Right ventricle myocardium inferior (tissue), 1 donor: ENCODE results near the gene MYRIP. TPM values are rescaled to one million over a fixed set of nuclear protein-coding genes. Genes with fewer than 3 reads are reported as not detected.
A peak's percentile ranks its signal among the peaks of the same experiment; 100 is the strongest.
"Not testable (repeated sequence)": the region's sequence is repeated elsewhere in the genome, so short reads cannot be mapped to it uniquely, and the experiment has no call there.

Source experiments
- ATAC-seq: fragments of 200-7000 bp; cut with Tn5 transposase; one replicate; pipeline ENCODE4 v1.9.1; 2020; ENCODE audit warnings: mild to moderate bottlenecking, moderate library complexity
- DNase-seq: peaks from one replicate; pipeline ENCODE4 v3.0.0; 2021; ENCODE audit errors: missing footprints
- intact Hi-C: fragments of 100-400 bp; cut with DNase I; formaldehyde crosslinking; loops from one replicate; pipeline ENCODE4 v1.11.0; 2022
- total RNA-seq: library from RNA; stranded (reverse); fragmentation: NEBNext Ultra II Directional; extraction: Animal tissue kit (Norgen Biotek cat#: 25700); gene quantifications from one replicate; pipeline ENCODE4 v1.2.1, GENCODE V29; 2021
- donor health status: DM: no; HTN: yes; CAD: no; lungs with severe emphysema.

The MYRIP gene
- total RNA-seq, 1 donor from 2014 or later = 2.1 TPM

DNA sequence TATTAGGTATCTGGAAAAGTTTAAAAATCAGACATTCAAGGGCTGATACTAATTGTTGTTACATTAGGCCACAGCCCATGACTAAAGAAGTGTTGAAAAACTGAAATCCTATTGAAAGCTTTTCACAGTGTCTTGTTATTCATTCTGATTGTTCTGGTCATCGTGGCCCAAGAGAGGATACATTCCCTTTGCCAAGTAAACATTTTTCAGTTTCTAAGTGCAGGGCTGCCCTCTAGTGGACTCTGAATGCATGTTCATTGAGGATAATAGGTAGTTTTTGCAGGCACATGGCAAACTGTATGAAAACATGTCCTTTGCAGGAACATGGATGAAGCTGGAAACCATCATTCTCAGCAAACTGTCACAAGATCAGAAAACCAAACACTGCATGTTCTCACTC is 181.1 kb downstream of the MYRIP start:
- intact Hi-C loops = loop anchor here (10.0 kb wide), 1 partner anchor 176 kb away; no protein-coding TSS in a partner anchor
- no peak for DNase-seq
- ATAC-seq = no peak

- ATAC-seq (no peak), DNase-seq (no peak)
- intact Hi-C loops = no loop called here
These were observed 199.4 kb downstream of the MYRIP start for GRCh38 chr3:40008796-40009195.

DNA sequence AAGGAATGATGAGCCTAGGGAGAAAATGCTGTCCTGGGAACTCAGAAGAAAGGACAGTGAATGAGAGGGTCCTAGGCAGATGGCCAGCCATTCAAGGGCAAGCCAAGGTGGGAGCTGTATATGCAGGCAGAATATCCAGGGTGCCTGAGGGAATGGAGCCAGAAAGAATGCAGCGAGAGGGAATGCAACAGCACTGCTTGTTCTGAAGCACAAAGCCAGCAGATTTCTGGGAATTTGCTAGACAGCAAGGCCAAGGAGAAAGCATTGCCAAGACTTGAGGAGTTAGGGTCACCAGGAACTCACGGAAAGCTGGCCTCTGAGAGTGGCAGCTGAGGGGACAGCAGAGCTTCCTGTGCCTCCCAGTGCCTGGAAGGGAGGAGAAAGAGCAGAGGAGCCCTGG is 200.6 kb downstream of the MYRIP start:
- DNase-seq (no peak), ATAC-seq (peak; percentile 58)
- intact Hi-C loops = no loop called here

DNA sequence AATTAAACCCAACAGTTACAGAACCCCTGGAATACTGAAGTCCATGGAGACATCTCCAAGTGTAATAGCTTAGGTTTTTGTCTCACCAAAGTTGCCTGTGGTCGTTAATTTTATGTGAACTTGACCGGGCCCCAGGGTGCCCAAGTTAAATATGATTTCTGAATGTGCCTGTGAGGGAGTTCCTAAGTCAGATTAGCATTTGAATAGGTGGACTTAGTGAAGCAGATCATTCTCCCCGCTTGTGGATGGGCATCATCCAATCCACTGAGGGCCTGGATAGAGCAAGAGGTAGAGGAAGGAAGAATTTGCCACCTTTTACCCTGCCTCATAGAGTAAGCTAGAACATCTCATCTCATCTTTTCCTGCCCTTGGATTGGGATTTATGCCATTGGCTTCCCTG is 203.0 kb downstream of the MYRIP start:
- intact Hi-C loops = no loop called here
- no peak for DNase-seq

DNA sequence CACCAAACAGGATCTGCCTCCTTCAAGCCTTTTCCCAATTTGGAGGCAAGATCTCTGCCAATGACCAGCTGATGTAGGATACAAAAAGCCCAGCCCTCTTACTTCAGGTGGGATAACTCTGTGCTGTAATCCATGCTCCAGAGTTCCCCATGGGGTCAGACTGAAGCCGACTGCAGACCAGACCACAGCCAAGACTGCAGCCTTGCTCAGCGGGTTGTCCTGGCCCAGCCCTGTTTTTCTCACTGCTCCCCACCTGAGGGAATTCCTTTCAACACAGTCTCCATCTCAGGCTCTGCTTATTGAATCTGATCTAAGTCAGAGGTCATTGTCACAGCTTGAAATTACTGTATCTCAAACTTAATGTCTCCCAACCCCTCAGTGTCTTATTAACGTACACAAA is 207.0 kb downstream of the MYRIP start:
- intact Hi-C loops = no loop called here
- no peak for DNase-seq
- no peak for ATAC-seq

More for the DNA sequence above, 203.0 kb downstream of the MYRIP start:
- no peak for ATAC-seq

- ATAC-seq (no peak), DNase-seq (no peak)
- intact Hi-C loops = no loop called here
These were observed 209.0 kb downstream of the MYRIP start for GRCh38 chr3:40018369-40018768.

GRCh38 chr3:40019376-40019775 is 210.0 kb downstream of the MYRIP start:
- intact Hi-C loops = no loop called here
- no peak for ATAC-seq

DNA sequence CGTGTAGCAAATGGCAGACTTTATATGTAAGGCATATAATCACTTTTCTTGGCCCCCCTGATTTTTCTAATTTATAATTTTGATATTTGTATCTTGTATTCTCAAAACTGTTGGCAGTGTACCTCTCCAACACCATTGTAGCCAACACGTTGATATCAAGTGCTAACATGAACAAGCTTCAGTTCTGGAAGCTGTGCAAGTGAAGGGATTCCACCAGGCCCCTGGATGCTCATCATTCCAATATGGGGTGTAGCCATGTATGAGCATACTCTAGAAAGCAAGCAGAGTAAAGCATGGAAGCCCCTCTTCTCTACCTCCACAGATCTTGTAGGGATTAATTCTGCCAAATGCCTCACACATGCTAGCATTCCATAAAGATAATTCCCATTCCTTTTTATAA is 211.3 kb downstream of the MYRIP start:
- DNase-seq (no peak), ATAC-seq (no peak)
- intact Hi-C loops = no loop called here

More at GRCh38 chr3:40019376-40019775, 210.0 kb downstream of the MYRIP start:
- DNase-seq = no peak

DNA sequence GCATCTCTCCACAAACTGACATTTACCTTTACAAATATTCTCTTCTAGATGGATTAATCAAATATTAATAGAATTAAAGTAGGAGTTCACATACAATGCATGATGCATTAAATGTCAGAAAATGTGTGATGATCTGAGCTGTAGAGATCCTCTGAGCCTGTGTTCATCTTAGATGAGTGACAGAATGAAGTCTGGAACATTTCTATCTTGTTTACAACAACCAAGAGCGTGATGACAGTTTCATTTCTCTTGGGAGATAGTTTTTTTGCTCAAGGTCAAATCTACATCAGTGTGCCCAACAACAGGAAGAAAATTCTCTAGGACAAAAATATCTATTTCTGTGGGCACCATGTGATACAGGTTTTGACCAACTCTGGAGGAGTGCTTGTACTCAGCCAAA is 211.9 kb downstream of the MYRIP start:
- no peak for DNase-seq
- intact Hi-C loops = no loop called here
- ATAC-seq = no peak

DNA sequence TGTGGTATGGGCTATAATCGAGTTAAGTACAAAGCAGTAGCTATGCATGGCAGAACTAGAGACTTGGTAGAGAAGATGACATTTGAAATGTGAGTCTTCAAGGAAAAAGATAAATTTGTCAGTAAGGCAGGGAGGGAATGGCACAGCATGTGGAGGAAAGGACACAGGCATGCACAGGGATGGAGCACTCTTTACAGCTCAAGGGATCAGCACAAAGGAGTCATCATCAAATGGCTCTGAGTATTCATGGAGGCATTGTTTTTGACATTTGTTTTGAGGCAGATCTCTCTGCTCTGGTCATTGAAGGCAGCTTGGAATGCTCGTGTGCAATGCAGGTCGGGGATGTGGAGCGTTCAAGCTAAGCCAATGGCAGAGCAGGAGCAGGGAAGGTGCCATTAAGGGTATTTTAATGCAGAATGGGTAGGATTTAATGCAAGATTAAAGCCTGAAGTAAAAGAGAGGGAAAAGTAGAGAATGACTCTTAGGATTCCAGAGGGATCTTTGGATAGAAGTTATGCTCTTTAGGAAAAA is 213.0 kb downstream of the MYRIP start:
- no peak for ATAC-seq
- no peak for DNase-seq
- intact Hi-C loops = no loop called here

- ATAC-seq = no peak
- no peak for DNase-seq
- intact Hi-C loops = no loop called here
These were observed 215.1 kb downstream of the MYRIP start for GRCh38 chr3:40024526-40024925.

DNA sequence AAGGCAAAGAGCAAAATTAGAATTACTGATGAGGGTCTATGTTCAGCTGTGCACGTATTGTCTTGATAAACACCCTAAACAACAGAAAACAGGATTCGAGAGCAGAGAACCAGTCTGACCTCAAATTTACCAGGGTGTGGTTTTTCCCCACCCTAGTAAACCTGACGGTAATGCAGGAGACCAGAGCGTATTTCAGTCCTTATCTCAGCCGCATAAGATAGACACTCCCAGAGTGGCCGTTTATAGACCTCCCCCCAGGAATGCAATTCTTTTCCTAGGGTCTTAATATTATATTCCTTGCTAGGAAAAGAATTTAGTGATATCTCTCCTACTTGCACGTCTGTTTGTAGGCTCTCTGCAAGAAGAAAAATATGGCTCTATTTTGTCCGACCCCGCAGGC is 216.5 kb downstream of the MYRIP start:
- not testable (repeated sequence) for ATAC-seq, DNase-seq

GRCh38 chr3:40035177-40035576 is 225.8 kb downstream of the MYRIP start:
- intact Hi-C loops = no loop called here

More for the DNA sequence above, 216.5 kb downstream of the MYRIP start:
- intact Hi-C loops = not testable (repeated sequence)

GRCh38 chr3:40037582-40037981 is 228.2 kb downstream of the MYRIP start:
- DNase-seq (no peak), ATAC-seq (no peak)
- intact Hi-C loops = no loop called here

More at GRCh38 chr3:40035177-40035576, 225.8 kb downstream of the MYRIP start:
- no peak for ATAC-seq
- DNase-seq = no peak

DNA sequence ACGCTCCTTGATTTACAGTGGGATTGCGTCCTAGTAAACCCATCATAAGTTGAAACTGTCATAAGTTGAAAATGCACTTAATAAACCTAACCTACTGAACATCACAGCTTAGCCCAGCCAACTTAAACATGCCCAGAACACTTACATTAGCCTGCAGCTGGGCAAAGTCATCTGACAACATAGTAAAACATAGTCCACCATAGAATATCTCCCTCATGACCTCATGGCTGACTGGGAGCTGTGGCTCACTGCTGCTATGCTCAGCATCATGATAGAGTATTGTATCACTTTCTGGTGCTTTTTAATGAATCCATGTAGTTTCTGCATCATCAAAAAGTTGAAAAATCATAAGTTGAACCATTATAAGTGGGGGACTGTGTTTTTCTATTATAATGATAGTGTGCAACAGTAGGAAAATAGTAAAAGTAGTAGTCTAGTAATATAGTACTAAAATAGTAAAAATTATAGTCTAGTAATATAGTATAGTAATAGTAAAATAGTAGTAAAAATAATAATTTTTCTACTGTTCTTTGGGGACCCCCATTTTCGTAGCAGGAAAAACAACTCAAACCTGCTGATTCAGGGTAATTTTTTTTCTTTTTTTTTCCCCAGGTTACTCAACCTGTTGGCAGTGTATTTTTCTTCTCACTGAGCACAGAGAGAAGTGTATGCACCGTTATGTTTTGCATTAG is 233.5 kb downstream of the MYRIP start:
- DNase-seq (no peak), ATAC-seq (no peak)
- intact Hi-C loops = no loop called here

- ATAC-seq = no peak
- no peak for DNase-seq
- intact Hi-C loops = no loop called here
These were observed 234.0 kb downstream of the MYRIP start for GRCh38 chr3:40043444-40043755.

- no peak for ATAC-seq
- DNase-seq = no peak
- intact Hi-C loops = no loop called here
These were observed 235.1 kb downstream of the MYRIP start for GRCh38 chr3:40044487-40044886.

GRCh38 chr3:40045051-40045450 is 235.6 kb downstream of the MYRIP start:
- intact Hi-C loops = no loop called here
- ATAC-seq (no peak), DNase-seq (no peak)

DNA sequence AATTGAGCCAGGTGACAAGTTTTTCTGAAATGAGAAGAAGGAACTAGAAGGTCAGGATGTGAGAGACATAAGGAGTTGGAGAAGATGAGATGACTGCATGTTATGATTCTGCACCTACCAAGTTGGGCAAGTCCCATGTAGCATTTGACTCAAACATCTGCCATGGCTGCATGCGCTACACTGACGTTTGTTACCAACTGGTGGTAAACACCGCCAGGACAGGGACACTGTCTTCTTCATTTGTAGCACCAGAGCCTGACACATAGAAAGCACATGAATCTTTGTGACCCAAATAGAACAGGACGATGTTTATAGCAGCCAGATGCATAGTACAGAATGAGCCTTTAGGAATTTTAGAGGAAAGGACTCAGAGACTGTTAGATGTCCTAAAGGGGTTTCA is 236.7 kb downstream of the MYRIP start:
- ATAC-seq (no peak), DNase-seq (no peak)
- intact Hi-C loops = no loop called here

GRCh38 chr3:40047406-40047805 is 238.0 kb downstream of the MYRIP start:
- intact Hi-C loops = no loop called here
- DNase-seq = no peak
- no peak for ATAC-seq

DNA sequence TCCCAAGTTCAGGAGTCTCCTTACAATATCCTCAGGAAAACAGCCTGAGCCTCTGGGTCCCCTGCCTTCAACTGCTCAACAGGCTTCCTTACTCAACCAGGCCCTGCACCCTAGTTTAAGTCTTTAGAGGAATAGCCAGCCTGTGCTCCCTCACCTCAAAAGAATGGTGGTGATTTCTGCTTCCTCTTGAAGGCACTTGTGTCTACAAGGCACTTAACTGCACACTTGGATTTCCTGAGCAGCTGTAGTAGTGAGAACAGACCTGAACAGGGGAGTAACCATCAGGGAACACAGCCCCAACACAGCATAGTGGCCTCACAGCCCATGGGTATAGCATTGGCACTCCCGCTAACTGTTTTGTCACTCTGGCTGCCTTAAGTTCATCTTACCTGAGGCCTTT is 244.3 kb downstream of the MYRIP start:
- DNase-seq (no peak), ATAC-seq (no peak)
- intact Hi-C loops = no loop called here
